IPS-18c (cell line): Measurements from ENCODE around the gene ATXN7L2.
"Not testable (repeated sequence)": the region's sequence is repeated elsewhere in the genome, so short reads cannot be mapped to it uniquely, and the experiment has no call there.

Source experiments
- H3K4me3 ChIP-seq: 2 replicates; pipeline ENCODE4 v1.7.0; 2013; ENCODE audit warnings: low read depth, mild to moderate bottlenecking, low read length, moderate library complexity; ENCODE audit not compliant: insufficient read depth
- H3K9me3 ChIP-seq: one replicate; pipeline ENCODE4 v1.6.1; 2013; ENCODE audit warnings: mild to moderate bottlenecking, low read length, moderate library complexity; ENCODE audit not compliant: control insufficient read depth, insufficient read depth

The ATXN7L2 gene

GRCh38 chr1:109483672-109484518 lies at the start of gene ATXN7L2:
TSS of gene ATXN7L2 (plus strand) at chr1:109483905. CDS start at chr1:109483954, 49 bp downstream.
- Histone ChIP-seq H3K9me3 (peaks cover 2% of the 10 kb centered on the region), H3K4me3 (peak within 1 kb of the TSS; percentile 83)

- Histone ChIP-seq H3K4me3 (no peak overlapping the region), H3K9me3 (peaks cover 5% of the 10 kb centered on the region)
Measured at GRCh38 chr1:109434484-109434883, 49.2 kb upstream of the ATXN7L2 start.

- H3K4me3 ChIP-seq: no peak overlapping the region
- peaks cover 5% of the 10 kb centered on the region for H3K9me3 ChIP-seq
Measured at GRCh38 chr1:109438798-109439297, 44.9 kb upstream of the ATXN7L2 start.

GRCh38 chr1:109441069-109441468 lies 42.6 kb upstream of the ATXN7L2 start:
- Histone ChIP-seq H3K9me3 (peaks cover 2% of the 10 kb centered on the region), H3K4me3 (no peak overlapping the region)

- Histone ChIP-seq H3K4me3 (no peak overlapping the region), H3K9me3 (peaks cover 2% of the 10 kb centered on the region)
Measured at GRCh38 chr1:109443476-109443875, 40.2 kb upstream of the ATXN7L2 start.

- Histone ChIP-seq H3K9me3 (peaks cover 2% of the 10 kb centered on the region), H3K4me3 (no peak overlapping the region)
Measured at GRCh38 chr1:109444346-109444745, 39.4 kb upstream of the ATXN7L2 start.

- H3K4me3 ChIP-seq, H3K9me3 ChIP-seq: not testable (repeated sequence)
Measured at GRCh38 chr1:109445949-109446695, 37.6 kb upstream of the ATXN7L2 start.

- peaks cover 2% of the 10 kb centered on the region for H3K9me3 ChIP-seq
- H3K4me3 ChIP-seq: no peak overlapping the region
Measured at GRCh38 chr1:109447524-109447923, 36.2 kb upstream of the ATXN7L2 start.

GRCh38 chr1:109454497-109455133 lies 29.1 kb upstream of the ATXN7L2 start:
- H3K9me3 ChIP-seq: peaks cover 2% of the 10 kb centered on the region

GRCh38 chr1:109457819-109458218 lies 25.9 kb upstream of the ATXN7L2 start:
- no peak overlapping the region for H3K4me3 ChIP-seq
- peaks cover 2% of the 10 kb centered on the region for H3K9me3 ChIP-seq

More at GRCh38 chr1:109454497-109455133, 29.1 kb upstream of the ATXN7L2 start:
- H3K4me3 ChIP-seq: no peak overlapping the region

- Histone ChIP-seq H3K9me3 (peaks cover 2% of the 10 kb centered on the region), H3K4me3 (peak overlapping the region; percentile 79)
Measured at GRCh38 chr1:109466125-109466451, 17.6 kb upstream of the ATXN7L2 start.

- peaks cover 2% of the 10 kb centered on the region for H3K9me3 ChIP-seq
- H3K4me3 ChIP-seq: peak within 1 kb of the TSS; percentile 79
Measured at GRCh38 chr1:109466452-109467300, 17.0 kb upstream of the ATXN7L2 start, which contains the start of gene SYPL2. TSS of gene SYPL2 (plus strand) at chr1:109466546. CDS start at chr1:109466844, 298 bp downstream.

GRCh38 chr1:109467301-109467777 lies 16.4 kb upstream of the ATXN7L2 start:
- Histone ChIP-seq H3K4me3 (peak overlapping the region; percentile 49), H3K9me3 (peaks cover 2% of the 10 kb centered on the region)

GRCh38 chr1:109468061-109468460 lies 15.6 kb upstream of the ATXN7L2 start:
- H3K4me3 ChIP-seq: no peak overlapping the region

GRCh38 chr1:109468903-109469302 lies 14.8 kb upstream of the ATXN7L2 start:
- peaks cover 2% of the 10 kb centered on the region for H3K9me3 ChIP-seq
- H3K4me3 ChIP-seq: no peak overlapping the region

More at GRCh38 chr1:109468061-109468460, 15.6 kb upstream of the ATXN7L2 start:
- peaks cover 2% of the 10 kb centered on the region for H3K9me3 ChIP-seq

- H3K4me3 ChIP-seq: no peak overlapping the region
- H3K9me3 ChIP-seq: peaks cover 2% of the 10 kb centered on the region
Measured at GRCh38 chr1:109470245-109470644, 13.5 kb upstream of the ATXN7L2 start.
